PC-3 (cell line): Measurements from ENCODE around the gene CDH13. TPM values are rescaled to one million over a fixed set of nuclear protein-coding genes. Genes with fewer than 3 reads are reported as not detected.

Experiments used
- ATAC-seq: fragments of 200-7000 bp; cut with Tn5 transposase; 2 replicates; pipeline ENCODE4 v1.9.1; 2020; ENCODE audit warnings: mild to moderate bottlenecking, moderate library complexity
- BruUV-seq: library from RNA; stranded (reverse); fragments of 400-500 nt; replicated peaks from 2 replicates; lab custom pipeline; 2021; lab: Mats Ljungman, UMichigan
- CTCF ChIA-PET: fragments of 300-600 bp; sonication (Branson Sonifier 250); formaldehyde crosslinking; loops from one replicate; lab custom pipeline; 2022; ENCODE audit warnings: antibody characterized with exemption; lab: Charles Lee
- POLR2A ChIA-PET: fragments of 300-600 bp; sonication (Branson Sonifier 250); formaldehyde crosslinking; loops from one replicate; lab custom pipeline; 2022; ENCODE audit warnings: antibody characterized with exemption; ENCODE audit not compliant: unreplicated experiment; lab: Charles Lee
- DNase-seq: peaks from one replicate; pipeline ENCODE4 v3.0.0-alpha.2; 2015
- H2AFZ ChIP-seq: fragments of 300-600 bp; sonication (generic); 2 replicates; pipeline ENCODE4 v1.6.0; 2016; ENCODE audit warnings: antibody characterized with exemption, low read length
- H3F3A ChIP-seq: fragments of 300-600 bp; sonication (generic); one replicate; pipeline ENCODE4 v1.6.0; 2017; ENCODE audit warnings: antibody characterized with exemption, low read length, control low read depth, mild to moderate bottlenecking; ENCODE audit not compliant: unreplicated experiment
- H3K27ac ChIP-seq: fragments of 300-600 bp; sonication (generic); 2 replicates; pipeline ENCODE4 v1.5.1; 2016; ENCODE audit warnings: mild to moderate bottlenecking, low read length
- H3K27me3 ChIP-seq: fragments of 300-600 bp; sonication (generic); 2 replicates; pipeline ENCODE4 v1.6.1; 2016; ENCODE audit warnings: low read length, mixed read lengths
- H3K36me3 ChIP-seq: fragments of 300-600 bp; sonication (generic); 2 replicates; pipeline ENCODE4 v1.6.1; 2016; ENCODE audit warnings: low read depth, mixed run types, low read length, mixed read lengths
- H3K4me1 ChIP-seq: fragments of 300-600 bp; sonication (generic); 2 replicates; pipeline ENCODE4 v1.5.1; 2016; ENCODE audit warnings: low read length; ENCODE audit not compliant: insufficient read depth
- H3K4me2 ChIP-seq: fragments of 300-600 bp; sonication (generic); 2 replicates; pipeline ENCODE4 v1.6.0; 2016; ENCODE audit warnings: low read length
- H3K4me3 ChIP-seq: fragments of 300-600 bp; sonication (generic); 2 replicates; pipeline ENCODE4 v1.5.1; 2016; ENCODE audit warnings: mild to moderate bottlenecking, low read length, mixed read lengths
- H3K79me2 ChIP-seq: fragments of 300-600 bp; sonication (generic); 2 replicates; pipeline ENCODE4 v1.6.1; 2017; ENCODE audit warnings: low read length, mixed read lengths
- H3K9ac ChIP-seq: fragments of 300-600 bp; sonication (generic); 2 replicates; pipeline ENCODE4 v1.6.0; 2016; ENCODE audit warnings: mild to moderate bottlenecking, low read length
- H3K9me2 ChIP-seq: fragments of 300-600 bp; sonication (generic); replicated peaks from 2 replicates; pipeline ENCODE4 v1.6.1; 2016; ENCODE audit warnings: mixed run types, low read length, mixed read lengths
- H3K9me3 ChIP-seq: fragments of 300-600 bp; sonication (generic); 2 replicates; pipeline ENCODE4 v1.6.1; 2016; ENCODE audit warnings: low read length, mixed read lengths
- H4K20me1 ChIP-seq: fragments of 300-600 bp; sonication (generic); 2 replicates; pipeline ENCODE4 v1.6.1; 2016; ENCODE audit warnings: low read length, mixed read lengths
- CTCF ChIP-seq: fragments of 300-600 bp; sonication (generic); conservative IDR thresholded peaks from 2 replicates; pipeline ENCODE4 v1.5.1; 2017; ENCODE audit warnings: antibody characterized with exemption, low read depth, mild to moderate bottlenecking, low read length
- EZH2 ChIP-seq: fragments of 300-600 bp; sonication (generic); IDR thresholded peaks from one replicate; pipeline ENCODE4 v1.6.1; 2017; ENCODE audit warnings: antibody characterized with exemption, mild to moderate bottlenecking, low read length; ENCODE audit not compliant: unreplicated experiment
- EZH2phosphoT487 ChIP-seq: fragments of 300-600 bp; sonication (generic); IDR thresholded peaks from 2 replicates; pipeline ENCODE4 v1.6.1; 2018; ENCODE audit warnings: mild to moderate bottlenecking, antibody characterized with exemption, low read length, borderline replicate concordance
- intact Hi-C: fragments of 100-400 bp; cut with micrococcal nuclease; formaldehyde crosslinking; loops from 2 replicates; pipeline ENCODE4 v1.9.0; 2023
- total RNA-seq: library from RNA; depleted of rRNA; stranded (reverse); fragments of >200 nt; gene quantifications from 2 replicates; pipeline ENCODE4 v1.2.3, GENCODE V29; 2014

Gene CDH13
- total RNA-seq, 1 experiment from 2014 or later: 0.36 TPM

GRCh38 chr16:83648347-83648746 lies 1021.6 kb downstream of the CDH13 start:
- POLR2A ChIA-PET: no interaction called here
- TF ChIP-seq EZH2 (no peak), CTCF (no peak), EZH2phosphoT487 (no peak)
- no TSS peak for BruUV-seq
- no peaks in the 10 kb centered on the region for H3K4me1 ChIP-seq
- H2AFZ ChIP-seq: no peak overlapping the region
- H3K9me2 ChIP-seq: no peaks in the 10 kb centered on the region
- no peak overlapping the region for H3K4me2 ChIP-seq
- H3F3A ChIP-seq: no peaks in the 10 kb centered on the region
- H3K79me2 ChIP-seq: no peaks in the 10 kb centered on the region
- H3K27ac ChIP-seq: no peak overlapping the region
- H3K36me3 ChIP-seq: no peaks in the 10 kb centered on the region
- no peak overlapping the region for H3K9ac ChIP-seq
- no peaks in the 10 kb centered on the region for H4K20me1 ChIP-seq
- no peak for ATAC-seq
- no peak for DNase-seq
- no peak overlapping the region for H3K4me3 ChIP-seq
- intact Hi-C loops: no loop called here
- H3K27me3 ChIP-seq: no peaks in the 10 kb centered on the region
- CTCF ChIA-PET: no interaction called here
- H3K9me3 ChIP-seq: no peaks in the 10 kb centered on the region

GRCh38 chr16:83651871-83652270 lies 1025.1 kb downstream of the CDH13 start:
- no peak overlapping the region for H3K27ac ChIP-seq
- H3K79me2 ChIP-seq: no peaks in the 10 kb centered on the region
- H3K9me2 ChIP-seq: no peaks in the 10 kb centered on the region
- POLR2A ChIA-PET: no interaction called here
- intact Hi-C loops: no loop called here
- no peak for TF ChIP-seq EZH2
- TF ChIP-seq EZH2phosphoT487: no peak
- TF ChIP-seq CTCF: no peak
- no peak overlapping the region for H3K4me2 ChIP-seq
- CTCF ChIA-PET: no interaction called here
- H3K4me3 ChIP-seq: no peak overlapping the region
- no peaks in the 10 kb centered on the region for H3F3A ChIP-seq
- DNase-seq: no peak
- H3K36me3 ChIP-seq: no peaks in the 10 kb centered on the region
- H3K9ac ChIP-seq: no peak overlapping the region
- no peaks in the 10 kb centered on the region for H3K4me1 ChIP-seq
- no peaks in the 10 kb centered on the region for H3K27me3 ChIP-seq
- no peaks in the 10 kb centered on the region for H3K9me3 ChIP-seq
- no peak for ATAC-seq
- H4K20me1 ChIP-seq: no peaks in the 10 kb centered on the region
- H2AFZ ChIP-seq: no peak overlapping the region
- no TSS peak for BruUV-seq

- Histone ChIP-seq H4K20me1 (no peaks in the 10 kb centered on the region), H3K27me3 (no peaks in the 10 kb centered on the region), H3F3A (no peaks in the 10 kb centered on the region), H3K36me3 (no peaks in the 10 kb centered on the region), H3K27ac (no peak overlapping the region), H3K9me2 (no peaks in the 10 kb centered on the region), H3K9ac (no peak overlapping the region), H3K4me2 (no peak overlapping the region), H3K79me2 (no peaks in the 10 kb centered on the region), H3K4me3 (no peak overlapping the region), H3K9me3 (no peaks in the 10 kb centered on the region), H2AFZ (no peak overlapping the region), H3K4me1 (no peaks in the 10 kb centered on the region)
- ChIA-PET CTCF (no interaction called here), POLR2A (no interaction called here)
- ATAC-seq (no peak), DNase-seq (no peak)
- BruUV-seq: no TSS peak
- TF ChIP-seq EZH2phosphoT487: no peak
- TF ChIP-seq EZH2: no peak
- no peak for TF ChIP-seq CTCF
- intact Hi-C loops: no loop called here
Measured at GRCh38 chr16:83652943-83653342, 1026.2 kb downstream of the CDH13 start.
